Body of pancreas (tissue), 4 donors: ENCODE data around the gene PRRT1.

Source experiments
- POLR2A ChIP-seq, 3 donors: fragments of 450-650 bp; IDR thresholded peaks; one replicate each; pipeline ENCODE4 v1.6.1; 2016; ENCODE audit warnings: antibody characterized with exemption in 3 of 3, mild to moderate bottlenecking in 2 of 3
- TF ChIP-seq, protein P1 (sequence below), 7 experiments: fragments of 450-650 bp in 4 of 7; fragments of 200-600 bp in 3 of 7; sonication (generic) in 3 of 7; IDR thresholded peaks; one replicate each; pipeline ENCODE4 v1.5.1; 2016 to 2019; ENCODE audit warnings: antibody characterized with exemption in 7 of 7

DNA sequence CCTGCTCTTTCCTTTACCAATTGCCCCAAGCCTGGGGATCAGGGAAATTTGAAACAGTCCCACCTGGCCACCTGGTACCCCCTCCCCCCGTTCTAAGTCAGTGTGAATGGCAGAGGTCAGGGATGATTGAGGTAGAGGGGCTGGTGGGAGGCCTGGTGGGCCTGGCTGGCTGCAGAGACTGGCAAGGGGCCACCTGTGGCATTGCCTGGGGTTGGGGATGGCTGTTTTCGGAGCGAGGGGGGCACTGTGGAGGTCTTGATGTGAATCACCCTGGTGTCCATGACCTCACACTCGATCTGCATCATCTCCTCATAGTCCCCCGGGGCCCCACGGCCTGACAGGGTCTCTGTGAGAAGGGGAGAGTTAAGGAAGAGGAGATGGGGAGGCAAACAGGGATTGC is 36.1 kb downstream of the PRRT1 start:
- TF ChIP-seq, protein P1, sequence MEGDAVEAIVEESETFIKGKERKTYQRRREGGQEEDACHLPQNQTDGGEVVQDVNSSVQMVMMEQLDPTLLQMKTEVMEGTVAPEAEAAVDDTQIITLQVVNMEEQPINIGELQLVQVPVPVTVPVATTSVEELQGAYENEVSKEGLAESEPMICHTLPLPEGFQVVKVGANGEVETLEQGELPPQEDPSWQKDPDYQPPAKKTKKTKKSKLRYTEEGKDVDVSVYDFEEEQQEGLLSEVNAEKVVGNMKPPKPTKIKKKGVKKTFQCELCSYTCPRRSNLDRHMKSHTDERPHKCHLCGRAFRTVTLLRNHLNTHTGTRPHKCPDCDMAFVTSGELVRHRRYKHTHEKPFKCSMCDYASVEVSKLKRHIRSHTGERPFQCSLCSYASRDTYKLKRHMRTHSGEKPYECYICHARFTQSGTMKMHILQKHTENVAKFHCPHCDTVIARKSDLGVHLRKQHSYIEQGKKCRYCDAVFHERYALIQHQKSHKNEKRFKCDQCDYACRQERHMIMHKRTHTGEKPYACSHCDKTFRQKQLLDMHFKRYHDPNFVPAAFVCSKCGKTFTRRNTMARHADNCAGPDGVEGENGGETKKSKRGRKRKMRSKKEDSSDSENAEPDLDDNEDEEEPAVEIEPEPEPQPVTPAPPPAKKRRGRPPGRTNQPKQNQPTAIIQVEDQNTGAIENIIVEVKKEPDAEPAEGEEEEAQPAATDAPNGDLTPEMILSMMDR (IDR thresholded peaks at IDR 0.05), result no peak
- TF ChIP-seq POLR2A (IDR thresholded peaks at IDR 0.05), result no peak
